GM12872 (cell line): ENCODE results near the gene GTPBP6.

Experiments used
- TF ChIP-seq, protein P1 (sequence below): IDR thresholded peaks from 3 replicates; pipeline ENCODE4 v1.5.1; 2011; ENCODE audit warnings: low read depth, mild to moderate bottlenecking, low read length, moderate library complexity; ENCODE audit not compliant: insufficient read depth

The GTPBP6 gene

DNA sequence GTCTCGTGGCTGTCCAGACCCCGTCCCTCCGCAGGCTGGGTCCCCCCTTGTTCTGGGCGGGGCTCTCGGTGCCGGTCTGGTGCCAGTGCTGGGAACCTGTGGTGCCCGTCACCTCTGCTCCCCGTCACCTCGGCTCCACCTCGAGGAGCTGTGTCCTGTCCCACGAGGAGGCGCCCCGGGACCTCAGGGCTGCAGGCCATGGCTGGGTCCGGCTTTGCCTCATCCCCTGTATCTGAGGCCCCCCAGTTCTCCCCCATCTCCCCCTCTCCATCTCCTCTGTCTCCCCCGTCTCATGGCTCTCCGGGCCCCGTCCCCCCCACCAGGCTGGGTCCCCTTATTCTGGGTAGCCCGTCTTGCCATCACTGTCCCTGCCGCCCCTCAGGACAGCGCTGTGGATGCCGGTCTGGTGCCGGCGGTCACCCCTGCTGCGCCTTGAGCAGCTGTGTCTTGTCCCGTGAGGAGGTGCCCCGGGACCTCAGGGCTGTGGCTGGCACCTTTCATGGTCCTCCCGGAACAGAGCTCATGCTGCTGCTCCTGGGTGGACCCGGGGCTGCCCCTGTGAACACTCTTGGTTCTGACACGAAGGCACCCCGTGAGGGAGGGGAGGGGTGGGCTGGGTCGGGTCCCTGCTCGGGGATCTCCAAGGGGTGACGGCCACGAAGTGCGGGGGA, 13.4 kb upstream of the GTPBP6 start:
- TF ChIP-seq, protein P1, sequence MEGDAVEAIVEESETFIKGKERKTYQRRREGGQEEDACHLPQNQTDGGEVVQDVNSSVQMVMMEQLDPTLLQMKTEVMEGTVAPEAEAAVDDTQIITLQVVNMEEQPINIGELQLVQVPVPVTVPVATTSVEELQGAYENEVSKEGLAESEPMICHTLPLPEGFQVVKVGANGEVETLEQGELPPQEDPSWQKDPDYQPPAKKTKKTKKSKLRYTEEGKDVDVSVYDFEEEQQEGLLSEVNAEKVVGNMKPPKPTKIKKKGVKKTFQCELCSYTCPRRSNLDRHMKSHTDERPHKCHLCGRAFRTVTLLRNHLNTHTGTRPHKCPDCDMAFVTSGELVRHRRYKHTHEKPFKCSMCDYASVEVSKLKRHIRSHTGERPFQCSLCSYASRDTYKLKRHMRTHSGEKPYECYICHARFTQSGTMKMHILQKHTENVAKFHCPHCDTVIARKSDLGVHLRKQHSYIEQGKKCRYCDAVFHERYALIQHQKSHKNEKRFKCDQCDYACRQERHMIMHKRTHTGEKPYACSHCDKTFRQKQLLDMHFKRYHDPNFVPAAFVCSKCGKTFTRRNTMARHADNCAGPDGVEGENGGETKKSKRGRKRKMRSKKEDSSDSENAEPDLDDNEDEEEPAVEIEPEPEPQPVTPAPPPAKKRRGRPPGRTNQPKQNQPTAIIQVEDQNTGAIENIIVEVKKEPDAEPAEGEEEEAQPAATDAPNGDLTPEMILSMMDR, result no peak

DNA sequence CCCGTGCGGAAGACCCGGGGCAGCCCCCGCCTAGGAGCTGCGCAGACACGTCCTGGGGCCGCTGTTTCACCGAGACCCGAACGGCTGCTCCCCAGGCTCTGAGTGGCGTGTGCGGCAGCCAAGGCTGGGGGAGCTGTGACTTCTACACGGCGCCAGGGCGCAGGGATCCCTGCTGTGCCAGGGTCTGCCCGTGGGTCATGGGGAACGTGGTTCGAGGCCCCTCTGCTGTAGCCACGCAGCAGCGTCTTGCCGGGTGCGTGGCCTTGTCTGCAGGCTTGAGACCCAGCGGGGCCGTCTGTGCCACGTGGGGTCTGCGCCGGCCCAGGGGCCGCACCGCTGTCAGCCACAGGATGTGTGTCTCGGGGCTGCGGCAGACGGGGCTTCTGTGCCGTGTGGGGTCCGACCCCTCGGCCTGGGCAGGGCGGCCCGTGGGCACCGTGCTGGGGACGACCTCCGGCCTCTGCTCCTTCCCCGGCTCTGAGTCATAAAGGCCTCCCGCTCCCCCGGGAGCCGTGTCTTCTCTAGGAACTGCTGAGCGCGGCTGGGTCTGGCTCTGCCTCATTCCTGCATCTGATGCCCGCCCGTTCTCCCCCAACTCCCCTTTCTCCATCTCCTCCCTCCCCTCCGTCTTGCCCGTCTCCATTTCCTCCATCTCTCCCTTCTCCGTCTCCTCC, 12.7 kb upstream of the GTPBP6 start:
- TF ChIP-seq, protein P1, result no peak

DNA sequence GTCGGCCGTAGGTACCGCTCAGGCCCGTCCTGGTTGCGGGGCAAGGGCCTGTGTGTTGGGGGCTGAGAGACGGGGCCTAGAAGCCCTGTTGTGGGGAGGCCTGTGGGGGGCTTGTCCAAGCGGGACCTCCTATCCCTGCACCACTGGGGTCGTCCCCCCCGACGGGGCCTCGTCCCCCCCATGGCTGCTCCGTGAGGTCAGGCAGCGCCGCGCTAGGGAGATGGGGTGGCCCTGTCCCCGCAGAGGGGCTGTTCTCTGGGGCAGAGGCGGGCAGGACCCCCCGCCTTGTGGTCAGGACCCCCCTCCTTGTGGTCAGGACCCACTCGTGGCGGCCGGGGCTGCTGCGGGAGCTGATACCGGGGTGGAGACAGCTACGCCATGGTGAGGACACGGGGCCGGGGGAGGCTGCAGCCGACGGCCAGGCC, 12.1 kb upstream of the GTPBP6 start:
- TF ChIP-seq, protein P1, result no peak

DNA sequence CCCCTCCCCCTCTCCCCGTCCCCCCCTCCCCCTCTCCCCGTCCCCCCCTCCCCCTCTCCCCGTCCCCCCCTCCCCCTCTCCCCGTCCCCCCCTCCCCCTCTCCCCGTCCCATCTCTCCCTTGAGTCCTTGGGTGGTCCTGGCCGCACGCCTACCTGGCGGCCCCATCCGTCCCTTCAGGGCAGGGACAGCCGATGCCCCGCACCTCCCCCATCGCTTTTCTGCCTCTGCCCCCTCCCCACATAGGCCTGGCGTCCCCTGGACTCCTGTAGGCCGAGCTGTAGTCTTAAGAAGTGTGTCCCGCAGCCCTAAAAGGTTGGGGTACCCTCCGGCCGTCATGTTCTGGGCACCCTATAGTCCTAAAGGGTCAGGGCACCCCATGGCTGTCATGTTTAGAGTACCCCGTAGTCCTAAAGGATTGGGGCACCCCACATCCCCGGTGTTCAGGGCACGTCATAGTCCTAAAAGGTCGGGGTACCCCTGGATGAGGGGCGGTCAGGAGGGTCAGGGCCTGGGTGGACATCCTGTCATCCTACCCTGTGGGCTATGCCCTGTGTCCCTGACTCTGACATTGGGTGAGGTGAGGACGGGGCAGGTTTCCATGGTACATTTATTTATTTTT, 10.8 kb upstream of the GTPBP6 start:
- TF ChIP-seq, protein P1, result no peak

DNA sequence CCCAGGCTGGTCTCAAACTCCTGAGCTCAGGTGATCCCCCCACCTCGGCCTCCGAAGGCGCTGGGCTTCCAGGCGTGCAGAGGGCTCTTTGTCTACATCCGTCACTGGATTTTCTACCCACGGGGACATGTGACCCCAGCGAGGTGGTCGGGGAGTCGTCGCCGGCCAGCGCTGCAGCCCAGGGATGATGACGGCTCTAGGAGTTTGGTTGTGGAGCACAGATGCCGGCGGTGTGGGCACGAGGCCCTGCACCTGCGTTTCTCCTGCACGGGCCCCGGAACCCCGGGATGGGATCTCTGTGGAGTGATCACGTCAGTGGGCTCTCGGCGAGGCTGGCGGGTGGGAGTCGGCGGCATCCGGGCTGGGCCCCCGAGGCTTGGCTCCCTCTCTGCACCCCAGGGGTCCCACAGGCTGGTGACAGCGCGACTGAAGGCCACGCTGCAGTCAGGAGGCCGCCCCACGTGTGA, 9.1 kb upstream of the GTPBP6 start:
- TF ChIP-seq, protein P1, result no peak

DNA sequence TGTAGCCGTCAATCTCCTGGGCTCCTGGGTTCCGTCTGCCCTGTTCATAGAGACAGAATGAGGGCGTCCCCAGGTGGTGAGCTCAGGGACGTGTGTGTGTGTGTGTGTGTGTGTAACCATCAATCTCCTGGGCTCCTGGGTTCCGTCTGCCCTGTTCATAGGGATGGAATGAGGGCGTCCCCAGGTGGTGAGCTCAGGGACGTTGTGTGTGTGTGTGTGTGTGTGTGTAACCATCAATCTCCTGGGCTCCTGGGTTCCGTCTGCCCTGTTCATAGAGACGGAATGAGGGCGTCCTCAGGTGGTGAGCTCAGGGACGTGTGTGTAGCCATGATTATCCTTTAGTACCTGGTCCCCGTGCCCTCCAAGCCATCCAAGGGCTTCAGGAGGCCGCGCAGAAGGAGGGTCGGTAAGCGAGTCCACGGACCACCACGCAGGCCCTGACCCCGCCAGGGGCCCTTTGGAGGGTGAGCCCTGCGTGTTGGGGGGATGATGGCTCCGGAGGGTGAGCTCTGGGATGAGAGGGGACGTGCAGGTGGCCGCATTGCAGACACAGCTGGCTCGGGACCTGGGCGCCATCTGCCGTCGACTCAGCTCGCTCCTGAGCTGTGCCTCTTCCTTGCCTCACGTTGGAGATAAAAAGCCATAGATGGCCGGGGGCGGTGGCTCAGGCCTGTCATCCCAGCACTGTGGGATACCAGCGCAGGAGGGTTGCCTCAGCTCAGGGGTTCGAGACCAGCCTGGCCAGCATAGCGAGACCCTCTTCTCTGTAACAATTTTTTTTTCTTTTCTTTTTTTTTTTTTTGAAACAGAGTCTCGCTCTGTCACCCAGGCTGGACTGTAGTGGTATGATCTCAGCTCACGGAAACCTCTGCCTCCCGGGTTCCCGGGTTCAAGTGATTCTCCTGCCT, 5.4 kb upstream of the GTPBP6 start:
- TF ChIP-seq, protein P1, result no peak; the same call in 2 of the 3 replicates
